ENCODE data around the gene ERBB2.

- TF ChIP-seq EP300 (IDR thresholded peaks at IDR 0.05), result no peak
- TF ChIP-seq CTCF (IDR thresholded peaks at IDR 0.05), result no peak
- TF ChIP-seq POLR2A (IDR thresholded peaks at IDR 0.05), result no peak
Observed at GRCh38 chr17:39706383-39706782, 6.5 kb downstream of the ERBB2 start.

Measured in upper lobe of left lung (tissue), 4 donors.